HepG2 (cell line): ENCODE data around the gene FAM20A. TPM values are rescaled to one million over a fixed set of nuclear protein-coding genes. Genes with fewer than 3 reads are reported as not detected.
A peak's percentile ranks its signal among the peaks of the same experiment; 100 is the strongest.
"Not testable (repeated sequence)": the region's sequence is repeated elsewhere in the genome, so short reads cannot be mapped to it uniquely, and the experiment has no call there.

Source experiments
- ATAC-seq: fragments of 200-7000 bp; cut with Tn5 transposase; 3 replicates; pipeline ENCODE4 v1.9.1; 2020; ENCODE audit warnings: mild to moderate bottlenecking, moderate library complexity
- BruUV-seq: library from RNA; stranded (reverse); fragments of 400-500 nt; replicated peaks from 2 replicates; lab custom pipeline; 2021; lab: Mats Ljungman, UMichigan
- CTCF ChIA-PET: fragments of 300-600 bp; formaldehyde crosslinking; extraction: SDS; loops from one replicate; lab custom pipeline; 2021; ENCODE audit warnings: low total read pairs, inconsistent platforms, low intra/inter-chr PET ratio; lab: Yijun Ruan, JAX
- POLR2A ChIA-PET: fragments of 350-600 bp; sonication (Branson Sonifier 250); formaldehyde crosslinking; loops from one replicate; lab custom pipeline; 2020; ENCODE audit warnings: antibody characterized with exemption, inconsistent platforms; lab: Yijun Ruan, JAX
- DNase-seq: peaks from one replicate; pipeline ENCODE4 v3.0.0-alpha.2; 2015; ENCODE audit warnings: low spot score
- FAIRE-seq: peaks from 3 replicates; lab custom pipeline; 2011; peaks lifted over from hg19 to GRCh38; lab: Jason Lieb, UNC
- H2AFZ ChIP-seq: one replicate; pipeline ENCODE4 v1.6.1; 2011; ENCODE audit warnings: low read length, inconsistent platforms
- H3K27ac ChIP-seq: fragments of 300-600 bp; 3 replicates; pipeline ENCODE4 v1.8.0; 2011; ENCODE audit warnings: mixed run types, mild to moderate bottlenecking, mixed read lengths, low read length, inconsistent platforms; ENCODE audit not compliant: insufficient read depth; ENCODE audit errors: extremely low read length
- H3K27me3 ChIP-seq, 2 experiments: fragments of 200-600 bp in 1 of 2; 2 replicates in 1 of 2; 3 replicates in 1 of 2; pipeline versions ENCODE4 v1.6.0 to v1.8.0; 2011; ENCODE audit warnings: low read length in 2 of 2, mild to moderate bottlenecking in 2 of 2, moderate library complexity in 2 of 2, inconsistent platforms in 1 of 2; ENCODE audit not compliant: insufficient read depth in 2 of 2, control insufficient read depth in 1 of 2
- H3K36me3 ChIP-seq, 2 experiments: fragments of 200-600 bp in 1 of 2; replicated peaks in 1 of 2; 2 replicates in 1 of 2; 3 replicates in 1 of 2; pipeline versions ENCODE4 v1.5.1 to v1.8.0; 2011; ENCODE audit warnings: low read length in 2 of 2, inconsistent platforms in 1 of 2; ENCODE audit not compliant: insufficient read depth in 2 of 2, control insufficient read depth in 1 of 2
- H3K4me1 ChIP-seq: 2 replicates; pipeline ENCODE4 v1.5.1; 2012; ENCODE audit warnings: low read length, inconsistent platforms; ENCODE audit not compliant: insufficient read depth
- H3K4me2 ChIP-seq: 2 replicates; pipeline ENCODE4 v1.6.0; 2011; ENCODE audit warnings: low read depth, low read length, inconsistent platforms
- H3K4me3 ChIP-seq, 3 experiments: fragments of 200-600 bp in 1 of 3; sonication (generic), shearing (Covaris generic) in 1 of 3; replicated peaks in 1 of 3; 2 replicates each; pipeline ENCODE4 v1.5.1; 2011 to 2016; ENCODE audit warnings: low read length in 3 of 3, inconsistent platforms in 2 of 3, low read depth in 2 of 3, mild to moderate bottlenecking in 2 of 3, control low read depth in 1 of 3, mixed read lengths in 1 of 3; ENCODE audit not compliant: insufficient read depth in 1 of 3
- H3K79me2 ChIP-seq: one replicate; pipeline ENCODE4 v1.6.1; 2011; ENCODE audit warnings: low read length, inconsistent platforms; ENCODE audit not compliant: insufficient read depth
- H3K9ac ChIP-seq: 2 replicates; pipeline ENCODE4 v1.6.0; 2011; ENCODE audit warnings: mild to moderate bottlenecking, low read depth, low read length, inconsistent platforms; ENCODE audit not compliant: insufficient read depth
- H3K9me3 ChIP-seq: 2 replicates; pipeline ENCODE4 v1.5.1; 2012; ENCODE audit warnings: mild to moderate bottlenecking, low read length
- H4K20me1 ChIP-seq: 2 replicates; pipeline ENCODE4 v1.6.0; 2011; ENCODE audit warnings: inconsistent platforms, mild to moderate bottlenecking, low read length, moderate library complexity; ENCODE audit not compliant: insufficient read depth
- CREB3 ChIP-seq: sonication (generic); formaldehyde crosslinking; IDR thresholded peaks from 2 replicates; pipeline ENCODE4 v1.5.0; 2020; ENCODE audit warnings: missing genetic modification reagents
- HBP1 ChIP-seq: IDR thresholded peaks from 2 replicates; pipeline ENCODE4 v1.6.1; 2016; ENCODE audit warnings: low read depth, control low read depth
- HOMEZ ChIP-seq: IDR thresholded peaks from 2 replicates; pipeline ENCODE4 v1.6.1; 2016; ENCODE audit warnings: low read depth
- PAF1 ChIP-seq: IDR thresholded peaks from 2 replicates; pipeline ENCODE4 v1.6.1; 2016; ENCODE audit warnings: missing genetic modification reagents, missing compliant biosample characterization
- POGK ChIP-seq: sonication (generic); formaldehyde crosslinking; conservative IDR thresholded peaks from 2 replicates; pipeline ENCODE4 v1.8.0; 2022; ENCODE audit warnings: mild to moderate bottlenecking, moderate library complexity, missing genetic modification reagents
- ZMYM4 ChIP-seq: sonication (generic); formaldehyde crosslinking; IDR thresholded peaks from 2 replicates; pipeline ENCODE4 v1.8.1; 2023; ENCODE audit warnings: mild to moderate bottlenecking, missing genetic modification reagents
- ZNF263 ChIP-seq: sonication (generic); formaldehyde crosslinking; IDR thresholded peaks from 2 replicates; pipeline ENCODE4 v1.4.0; 2020; ENCODE audit warnings: missing genetic modification reagents
- ZNF709 ChIP-seq: sonication (generic); formaldehyde crosslinking; IDR thresholded peaks from 2 replicates; pipeline ENCODE4 v1.5.0; 2020; ENCODE audit warnings: mild to moderate bottlenecking, missing genetic modification reagents
- WGBS: methylation state at CpG from one replicate; pipeline ENCODE4 v1.1.6; 2017; ENCODE audit warnings: low lambda C conversion rate; 5-methylcytosine and 5-hydroxymethylcytosine counted together
- in situ Hi-C: cut with HindIII; loops from 2 replicates; pipeline ENCODE4 v1.10.0; 2017; ENCODE audit warnings: low pct_unique_long_range_greater_than_20kb; ENCODE audit not compliant: extremely low pct_ligation_motif_present
- intact Hi-C: fragments of 100-400 bp; cut with micrococcal nuclease; formaldehyde crosslinking; loops from one replicate; pipeline ENCODE4 v1.10.0; 2022; ENCODE audit not compliant: unreplicated experiment
- polyA plus RNA-seq, 8 experiments: library from polyadenylated mRNA; depleted of rRNA in 3 of 8; stranded (reverse) in 7 of 8; unstranded in 1 of 8; fragments of >200 nt; fragmentation: Illumina TruSeq in 4 of 8; extraction: Trizol in 4 of 8; gene quantifications; 2 replicates each; pipeline versions ENCODE4 v1.2.1 to v1.2.3, GENCODE V29; 2011 to 2016; ENCODE audit warnings: low read depth in 4 of 8, missing spikeins in 1 of 8, mixed read lengths in 1 of 8; ENCODE audit not compliant: insufficient read depth in 1 of 8
- total RNA-seq, 5 experiments: library from RNA; depleted of rRNA; stranded (reverse); fragments of >200 nt; fragmentation: Illumina TruSeq; extraction: Trizol; gene quantifications; 2 replicates each; pipeline ENCODE4 v1.2.3, GENCODE V29; 2016; ENCODE audit warnings: low read depth in 1 of 5

Gene FAM20A
- total and polyA plus RNA-seq, 2 of the 13 experiments (the other 11 are each of a cell fraction or from before 2014, with no cell fraction given) = 9.3 to 20.7 TPM

GRCh38 chr17:68519051-68519450, 82.1 kb downstream of the FAM20A start:
- 95% methylated on average over 3 of the region's 3 CpGs for WGBS

GRCh38 chr17:68518063-68518815, 82.9 kb downstream of the FAM20A start:
- intact Hi-C loops (no loop called here), in situ Hi-C loops (no loop called here)
- Histone ChIP-seq H3K27me3 (no peaks in the 10 kb centered on the region; a peak in 1 of 5 replicates), H4K20me1 (peaks cover 31% of the 10 kb centered on the region), H3K27ac (no peak overlapping the region), H3K9ac (no peak overlapping the region), H3K4me2 (no peak overlapping the region), H2AFZ (no peak overlapping the region), H3K9me3 (no peaks in the 10 kb centered on the region), H3K4me1 (peaks cover 41% of the 10 kb centered on the region), H3K36me3 (peaks cover 16 to 61% of the 10 kb centered on the region in 2 experiments), H3K79me2 (peaks cover 62% of the 10 kb centered on the region), H3K4me3 (no peak overlapping the region)
- ATAC-seq (peak; percentile 35), DNase-seq (no peak), FAIRE-seq (no peak)
- 98% methylated on average over 6 of the region's 9 CpGs for WGBS
- ChIA-PET CTCF (no interaction called here), POLR2A (no interaction called here)
- no TSS peak for BruUV-seq
- 0 out of 2 replicates have a peak, but pooled peaks have one; percentile 10 for TF ChIP-seq HBP1 (CRISPR knock-in tag)
- TF ChIP-seq POGK = no peak
- no peak for TF ChIP-seq CREB3
- TF ChIP-seq ZNF709 (CRISPR knock-in tag) = peak; percentile 71; the same call in 1 of the 2 replicates
- peak; percentile 49; the same call in 1 of the 2 replicates for TF ChIP-seq PAF1
- TF ChIP-seq ZMYM4 (CRISPR knock-in tag) = peak; percentile 15; the same call in 1 of the 2 replicates
- no peak for TF ChIP-seq ZNF263 (CRISPR knock-in tag)

More at GRCh38 chr17:68519051-68519450, 82.1 kb downstream of the FAM20A start:
- peaks cover 54% of the 10 kb centered on the region for H3K79me2 ChIP-seq
- FAIRE-seq, H3K4me3 ChIP-seq, H2AFZ ChIP-seq, CTCF ChIA-PET, H3K9me3 ChIP-seq, POLR2A ChIA-PET, H3K27me3 ChIP-seq, intact Hi-C loops, BruUV-seq, in situ Hi-C loops, H3K27ac ChIP-seq, DNase-seq, ATAC-seq, H3K9ac ChIP-seq, H3K4me2 ChIP-seq: not testable (repeated sequence)
- peaks cover 16 to 69% of the 10 kb centered on the region in 2 experiments for H3K36me3 ChIP-seq
- H3K4me1 ChIP-seq = peaks cover 36% of the 10 kb centered on the region
- H4K20me1 ChIP-seq = peaks cover 23% of the 10 kb centered on the region
- TF ChIP-seq HOMEZ (CRISPR knock-in tag) = 0 out of 2 replicates have a peak, but pooled peaks have one; percentile 33
